ENCODE results near the gene CMTR2. TPM values are rescaled to one million over a fixed set of nuclear protein-coding genes. Genes with fewer than 3 reads are reported as not detected.

The CMTR2 gene
- polyA plus RNA-seq, 1 of the 3 experiments (the other 2 are of a cell fraction): 7.2 TPM

- Histone ChIP-seq H3K79me2 (ENCODE audit: insufficient read depth) (no peaks in the 10 kb centered on the region), H3K9me2 (no peaks in the 10 kb centered on the region), H2AFZ (ENCODE audit: low read depth) (no peak overlapping the region), H3K4me1 (ENCODE audit: control insufficient read depth in 1 of 2, insufficient read depth in 2 of 2, low read depth in 1 of 2, low read length in 1 of 2) (no peaks in the 10 kb centered on the region), H3K9me3 (no peaks in the 10 kb centered on the region), H4K20me1 (ENCODE audit: insufficient read depth) (no peaks in the 10 kb centered on the region), H3K27ac (ENCODE audit: low read depth in 2 of 2, low read length in 1 of 2) (no peak overlapping the region), H3K36me3 (replicated peaks in 1 of 2; ENCODE audit: control insufficient read depth in 1 of 2, insufficient read depth in 2 of 2, low read length in 1 of 2) (no peaks in the 10 kb centered on the region), H3F3A (replicated peaks; ENCODE audit: insufficient read depth) (no peaks in the 10 kb centered on the region), H3K27me3 (ENCODE audit: insufficient read depth) (no peaks in the 10 kb centered on the region; the same call in 1 of the 2 replicates), H3K4me2 (no peak overlapping the region), H3K4me3 (ENCODE audit: low read depth in 2 of 2, low read length in 1 of 2) (no peak overlapping the region), H3K9ac (no peak overlapping the region)
- CTCF ChIA-PET: interaction anchor here (2.9 kb wide), 1 partner anchor 7 kb away, joined by 10 read pairs; no protein-coding TSS in a partner anchor
- POLR2A ChIA-PET: no interaction called here
- TF ChIP-seq RXRA (IDR thresholded peaks at IDR 0.05; ENCODE audit: borderline replicate concordance, low read depth) (no peak), RCOR1 (IDR thresholded peaks at IDR 0.05; ENCODE audit: low read length) (no peak), TAF1 (IDR thresholded peaks at IDR 0.05; ENCODE audit: borderline replicate concordance, low read depth, low read length) (no peak), JUND (IDR thresholded peaks at IDR 0.05) (no peak), EZH2phosphoT487 (IDR thresholded peaks at IDR 0.05; ENCODE audit: borderline replicate concordance, low read depth) (no peak), POLR2AphosphoS5 (IDR thresholded peaks at IDR 0.05; ENCODE audit: low read depth, low read length) (no peak), FOXJ3 (CRISPR knock-in tag; IDR thresholded peaks at IDR 0.05) (no peak), CHD2 (IDR thresholded peaks at IDR 0.05; ENCODE audit: low read length, partially characterized antibody) (no peak), EP300 (IDR thresholded peaks at IDR 0.05; ENCODE audit: borderline replicate concordance in 1 of 2, low read depth in 1 of 2, low read length in 1 of 2) (no peak), REST (IDR thresholded peaks at IDR 0.05; ENCODE audit: low read depth, low read length) (no peak)
- 6% methylated on average over 2 of the region's 5 CpGs for WGBS (ENCODE audit: low lambda C conversion rate)
- DNase-seq: no peak
These were observed 14.7 kb upstream of the CMTR2 start for GRCh38 chr16:71303938-71304337.

GRCh38 chr16:71297341-71297634, 8.1 kb upstream of the CMTR2 start:
- POLR2A ChIA-PET: no interaction called here
- Histone ChIP-seq H4K20me1 (ENCODE audit: insufficient read depth) (no peaks in the 10 kb centered on the region), H3K4me3 (ENCODE audit: low read depth in 2 of 2, low read length in 1 of 2) (no peak overlapping the region), H3K9ac (no peak overlapping the region), H3K4me1 (ENCODE audit: control insufficient read depth in 1 of 2, insufficient read depth in 2 of 2, low read depth in 1 of 2, low read length in 1 of 2) (no peaks in the 10 kb centered on the region; a peak in 1 of 4 replicates), H3K9me2 (no peaks in the 10 kb centered on the region), H3K9me3 (no peaks in the 10 kb centered on the region), H3K27me3 (ENCODE audit: insufficient read depth) (no peaks in the 10 kb centered on the region), H2AFZ (ENCODE audit: low read depth) (no peak overlapping the region), H3K27ac (ENCODE audit: low read depth in 2 of 2, low read length in 1 of 2) (no peak overlapping the region), H3K36me3 (replicated peaks in 1 of 2; ENCODE audit: control insufficient read depth in 1 of 2, insufficient read depth in 2 of 2, low read length in 1 of 2) (no peaks in the 10 kb centered on the region), H3K4me2 (no peak overlapping the region), H3K79me2 (ENCODE audit: insufficient read depth) (no peaks in the 10 kb centered on the region), H3F3A (replicated peaks; ENCODE audit: insufficient read depth) (no peaks in the 10 kb centered on the region)
- CTCF ChIA-PET: interaction anchor here (0.8 kb wide), 1 partner anchor 15 kb away, joined by 3 read pairs; no protein-coding TSS in a partner anchor
- DNase-seq: no peak
- 57% methylated on average over 2 of the region's 2 CpGs for WGBS (ENCODE audit: low lambda C conversion rate)
- no peak for TF ChIP-seq GATA2 (CRISPR knock-in tag; IDR thresholded peaks at IDR 0.05)
- TF ChIP-seq GABPA (IDR thresholded peaks at IDR 0.05; ENCODE audit: low read depth): no peak
- no peak for TF ChIP-seq TAF1 (IDR thresholded peaks at IDR 0.05; ENCODE audit: borderline replicate concordance, low read depth, low read length)
- no peak for TF ChIP-seq CHD2 (IDR thresholded peaks at IDR 0.05; ENCODE audit: low read length, partially characterized antibody)
- no peak for TF ChIP-seq REST (IDR thresholded peaks at IDR 0.05; ENCODE audit: low read depth, low read length)
- TF ChIP-seq TEAD4 (IDR thresholded peaks at IDR 0.05; ENCODE audit: borderline replicate concordance, insufficient read depth): no peak
- no peak for TF ChIP-seq NFIC (IDR thresholded peaks at IDR 0.05; ENCODE audit: borderline replicate concordance)
- TF ChIP-seq ELF1 (IDR thresholded peaks at IDR 0.05): no peak
- TF ChIP-seq USF1 (IDR thresholded peaks at IDR 0.05; ENCODE audit: borderline replicate concordance, low read depth): no peak
